Measurements from ENCODE around the gene PDZK1.
"Not testable (repeated sequence)": the region's sequence is repeated elsewhere in the genome, so short reads cannot be mapped to it uniquely, and the experiment has no call there.

Gene PDZK1

DNA sequence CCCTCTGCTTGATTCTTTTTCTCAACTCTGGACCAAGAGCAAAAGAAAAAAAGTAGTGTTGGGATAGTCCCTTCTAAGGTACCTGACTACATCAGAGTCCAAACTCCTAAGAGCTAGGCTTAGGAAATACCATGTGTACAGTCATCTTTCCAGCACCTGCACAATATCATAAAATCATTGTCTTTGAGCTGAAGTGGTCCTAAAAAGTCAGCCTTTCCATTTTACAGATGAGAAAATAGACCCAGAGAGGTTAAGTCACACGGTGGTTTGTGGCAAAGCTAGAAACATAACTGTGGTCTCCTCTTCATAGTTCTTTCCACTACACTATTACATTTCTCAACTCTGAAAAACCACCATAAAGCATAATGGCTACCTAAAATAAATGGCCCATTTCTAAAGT, 63.2 kb downstream of the PDZK1 start:
- not testable (repeated sequence) for DNase-seq

DNA sequence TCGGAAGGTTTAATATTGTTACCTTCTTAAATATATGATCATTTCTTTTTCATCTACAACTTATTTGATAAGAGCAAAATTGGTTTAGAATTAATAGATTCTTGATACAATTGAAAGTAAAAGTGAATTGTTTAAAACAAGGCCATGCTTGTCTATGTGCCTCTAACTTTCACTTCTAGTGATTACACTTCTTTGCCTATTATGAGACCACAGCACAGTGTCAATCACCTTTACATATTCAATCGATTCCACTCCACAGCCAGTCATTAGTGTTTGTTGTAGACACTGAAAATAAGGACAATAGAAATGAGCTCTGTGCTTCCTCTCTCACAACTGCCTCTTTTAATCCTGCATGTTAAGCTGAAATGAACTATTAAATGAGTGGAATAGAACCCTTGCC, 65.3 kb downstream of the PDZK1 start:
- DNase-seq: not testable (repeated sequence)

DNA sequence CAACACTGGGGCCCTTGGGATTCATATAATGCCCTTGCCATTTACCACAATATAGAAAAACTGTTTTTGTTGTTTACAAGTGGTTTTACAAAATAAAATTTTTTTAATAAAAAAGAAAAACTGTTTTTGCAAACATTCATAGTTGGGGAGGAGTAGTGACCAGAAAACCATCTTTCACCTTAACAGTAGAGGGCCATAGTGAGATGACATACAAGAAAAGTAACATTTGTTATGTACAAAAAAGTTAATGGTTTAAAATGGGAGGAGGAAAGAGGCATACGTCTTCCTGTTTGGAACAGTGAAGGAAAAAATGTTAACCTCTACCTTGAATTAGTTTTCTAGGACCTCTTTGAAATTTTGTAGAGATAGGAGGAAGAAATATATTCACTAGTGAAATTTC, 70.9 kb downstream of the PDZK1 start:
- not testable (repeated sequence) for DNase-seq

DNA sequence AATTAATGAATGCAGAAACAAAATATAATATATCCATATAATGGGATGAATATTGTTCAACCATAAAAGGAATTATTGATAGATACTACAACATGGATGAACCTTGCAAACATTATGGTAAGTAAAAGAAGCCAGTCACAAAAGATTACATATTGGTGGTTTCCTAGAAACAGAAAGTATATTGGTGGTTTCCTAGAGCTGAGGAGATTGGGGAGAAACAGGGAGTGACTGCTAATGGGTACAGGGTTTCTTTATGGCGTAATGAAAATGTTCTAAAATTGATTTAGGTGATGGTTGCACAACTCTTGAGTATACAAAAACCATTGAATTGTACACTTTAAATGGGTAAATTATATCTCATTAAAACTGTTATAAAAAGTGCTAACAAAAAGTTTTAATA, 85.0 kb downstream of the PDZK1 start:
- not testable (repeated sequence) for DNase-seq
